Left lung (tissue), 10 donors: ENCODE data around the gene RTEL1. TPM values are rescaled to one million over a fixed set of nuclear protein-coding genes. Genes with fewer than 3 reads are reported as not detected.

Experiments
- ATAC-seq: fragments of 200-7000 bp; cut with Tn5 transposase; one replicate; pipeline ENCODE4 v1.9.1; 2020; ENCODE audit warnings: moderate library complexity
- DNase-seq, 4 donors: peaks; one replicate each; pipeline ENCODE4 v3.0.0-alpha.2; 2013 to 2020
- H3K27ac ChIP-seq, 2 donors: fragments of 200-600 bp; sonication (generic) in 1 of 2; one replicate each; pipeline versions ENCODE4 v1.5.0 to v1.8.0; 2020 to 2021
- H3K27me3 ChIP-seq, 2 donors: fragments of 200-600 bp; sonication (generic) in 1 of 2; one replicate each; pipeline versions ENCODE4 v1.5.0 to v1.8.0; 2020 to 2021
- H3K36me3 ChIP-seq, 2 donors: fragments of 200-600 bp; sonication (generic) in 1 of 2; one replicate each; pipeline versions ENCODE4 v1.5.0 to v1.8.0; 2020 to 2021
- H3K4me1 ChIP-seq, 2 donors: fragments of 200-600 bp; one replicate each; pipeline ENCODE4 v1.8.0; 2021
- H3K4me3 ChIP-seq, 2 donors: fragments of 200-600 bp; sonication (generic) in 1 of 2; one replicate each; pipeline versions ENCODE4 v1.5.0 to v1.8.0; 2020 to 2021; ENCODE audit warnings: mild to moderate bottlenecking in 1 of 2
- H3K9me3 ChIP-seq, 2 donors: fragments of 200-600 bp; sonication (generic) in 1 of 2; one replicate each; pipeline versions ENCODE4 v1.5.0 to v1.8.0; 2020 to 2021
- CTCF ChIP-seq, 2 donors: fragments of 200-600 bp; sonication (generic) in 1 of 2; IDR thresholded peaks; one replicate each; pipeline versions ENCODE4 v1.5.0 to v1.8.0; 2021; ENCODE audit warnings: antibody characterized with exemption in 2 of 2
- intact Hi-C, 2 donors: fragments of 100-400 bp; cut with DNase I; formaldehyde crosslinking; loops; one replicate each; pipeline versions ENCODE4 v1.11.2 to v1.14.2; 2022
- polyA plus RNA-seq, 6 donors: library from polyadenylated mRNA; unstranded; fragments of 120-200 nt; gene quantifications; one replicate each; pipeline ENCODE4 v1.2.1, GENCODE V29; 2013; ENCODE audit not compliant: insufficient read length in 6 of 6
- total RNA-seq, 2 donors: library from RNA; stranded (reverse); fragmentation: NEBNext Ultra II Directional; extraction: Animal tissue kit (Norgen Biotek cat#: 25700); gene quantifications; one replicate each; pipeline ENCODE4 v1.2.1, GENCODE V29; 2021
- donor health status: DM: no; HTN: yes; CAD: no.
- donor health status: DM: no; HTN: no; CAD: no.

Gene RTEL1
- total and polyA plus RNA-seq, 8 donors, result 19.6 to 38.8 (median 22.4) TPM

DNA sequence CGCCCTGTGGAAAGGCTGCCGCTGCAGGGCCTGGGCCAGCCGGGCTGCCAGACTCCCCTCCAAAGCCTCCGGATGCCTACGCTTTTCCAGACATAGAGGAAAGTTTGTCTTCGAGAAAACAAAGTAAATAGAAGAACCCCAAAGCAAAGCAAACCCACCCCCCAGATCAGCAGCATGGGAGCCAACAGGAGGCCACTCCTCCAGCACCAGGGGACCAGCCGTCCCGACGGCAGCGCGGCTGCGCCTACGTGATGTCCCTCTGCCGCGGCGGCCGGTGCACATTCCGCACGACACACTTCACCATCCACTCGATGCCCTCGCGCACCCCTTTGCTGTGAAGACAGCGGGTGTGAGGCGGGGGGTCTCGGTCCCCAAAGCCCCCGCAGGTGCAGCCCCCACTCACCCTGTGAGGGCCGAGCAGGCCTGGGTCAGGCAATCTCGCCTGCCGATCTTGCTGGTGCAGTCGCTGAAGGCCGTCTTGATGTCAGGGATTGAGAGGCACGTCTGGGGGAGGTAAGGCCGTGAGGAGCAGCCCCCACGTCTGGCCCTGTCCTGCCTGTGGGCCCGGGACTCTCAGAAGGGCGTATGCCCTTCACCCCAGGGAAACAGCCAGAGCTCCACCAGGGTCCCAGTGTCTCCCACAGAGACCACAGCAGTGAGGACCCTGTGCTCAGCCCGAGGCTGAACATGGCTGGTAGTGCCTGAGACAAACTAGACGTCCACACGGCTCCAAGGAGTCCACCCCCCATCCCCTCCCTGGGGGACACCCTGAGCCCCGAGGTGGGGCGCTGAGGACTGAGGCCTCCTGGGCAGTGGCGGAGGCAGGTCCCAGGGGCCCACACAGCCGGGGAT is 42.3 kb downstream of the RTEL1 start:
- Histone ChIP-seq H3K36me3 (peaks cover 0 to 48% of the 10 kb centered on the region in 2 donors), H3K27me3 (peaks cover 0 to 10% of the 10 kb centered on the region in 2 donors), H3K27ac (peak overlapping the region in 1 of 2 donors; percentile 82), H3K4me1 (peaks cover 12 to 48% of the 10 kb centered on the region in 2 donors), H3K4me3 (no peak overlapping the region), H3K9me3 (no peaks in the 10 kb centered on the region)
- peak in 1 of 4 donors; percentile 79 for DNase-seq
- TF ChIP-seq CTCF (IDR thresholded peaks at IDR 0.05), result no peak
- no peak for ATAC-seq
- intact Hi-C loops, result no loop called here

GRCh38 chr20:63701051-63701328 is 42.9 kb downstream of the RTEL1 start:
- intact Hi-C loops, result no loop called here
- peaks cover 12 to 50% of the 10 kb centered on the region in 2 donors for H3K4me1 ChIP-seq
- peaks cover 0 to 48% of the 10 kb centered on the region in 2 donors for H3K36me3 ChIP-seq
- H3K9me3 ChIP-seq, result no peaks in the 10 kb centered on the region
- peak overlapping the region in 1 of 2 donors; percentile 37 for H3K27ac ChIP-seq
- no peak for TF ChIP-seq CTCF (IDR thresholded peaks at IDR 0.05)
- DNase-seq (no peak), ATAC-seq (no peak)
- peaks cover 0 to 10% of the 10 kb centered on the region in 2 donors for H3K27me3 ChIP-seq
- no peak overlapping the region for H3K4me3 ChIP-seq

- no peak for ATAC-seq
- DNase-seq, result peak in 1 of 4 donors; percentile 73
- intact Hi-C loops, result no loop called here
- peak overlapping the region in 1 of 2 donors; percentile 37 for H3K27ac ChIP-seq
- H3K9me3 ChIP-seq, result no peaks in the 10 kb centered on the region
- H3K36me3 ChIP-seq, result peaks cover 0 to 53% of the 10 kb centered on the region in 2 donors
- peaks cover 12 to 50% of the 10 kb centered on the region in 2 donors for H3K4me1 ChIP-seq
- TF ChIP-seq CTCF (IDR thresholded peaks at IDR 0.05), result no peak
- peaks cover 0 to 9% of the 10 kb centered on the region in 2 donors for H3K27me3 ChIP-seq
- no peak overlapping the region for H3K4me3 ChIP-seq
These were observed 43.4 kb downstream of the RTEL1 start for GRCh38 chr20:63701329-63702035.

DNA sequence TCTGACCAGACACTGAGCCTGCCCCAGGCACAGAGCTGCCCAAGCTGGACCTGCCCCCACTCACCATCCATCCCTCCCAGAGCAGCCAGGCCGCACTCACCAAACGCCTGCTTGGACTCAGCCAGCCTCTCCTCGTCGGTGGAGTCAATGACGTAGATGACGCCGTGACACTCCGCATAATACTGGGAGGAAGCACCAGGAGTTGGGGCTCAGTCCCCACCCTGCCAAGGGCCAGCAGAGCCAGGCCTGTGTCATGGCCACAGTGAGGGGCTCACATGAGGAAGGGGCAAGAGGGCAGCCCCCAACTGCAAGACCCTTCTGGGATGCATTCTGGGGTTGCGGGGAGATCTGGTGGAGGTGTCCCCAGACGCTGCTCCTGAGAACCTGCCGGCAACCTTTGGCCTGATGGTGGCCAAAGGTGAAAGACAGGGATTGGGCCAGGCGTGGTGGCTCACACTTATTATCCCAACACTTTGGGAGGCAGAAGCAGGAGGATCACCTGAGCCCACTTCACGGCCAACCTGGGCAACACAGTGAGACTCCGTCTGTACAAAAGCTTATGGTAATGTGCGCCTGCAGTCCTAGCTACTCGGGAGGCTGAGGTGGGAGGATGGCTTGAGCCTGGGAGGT is 44.0 kb downstream of the RTEL1 start:
- no peak for TF ChIP-seq CTCF (IDR thresholded peaks at IDR 0.05)
- Histone ChIP-seq H3K36me3 (peaks cover 0 to 53% of the 10 kb centered on the region in 2 donors), H3K4me3 (no peak overlapping the region), H3K27me3 (peaks cover 0 to 2% of the 10 kb centered on the region in 2 donors), H3K27ac (peak overlapping the region in 1 of 2 donors; percentile 37), H3K4me1 (peaks cover 13 to 50% of the 10 kb centered on the region in 2 donors), H3K9me3 (no peaks in the 10 kb centered on the region)
- intact Hi-C loops, result no loop called here
- no peak for DNase-seq
- no peak for ATAC-seq
